OCI-LY7 (cell line): Measurements from ENCODE around the gene ADISSP.

Source experiments
- EZH2phosphoT487 ChIP-seq: fragments of 200-600 bp; sonication (generic); IDR thresholded peaks from 2 replicates; pipeline ENCODE4 v1.6.1; 2018; ENCODE audit warnings: low read depth, borderline replicate concordance, mild to moderate bottlenecking, mixed run types, antibody characterized with exemption, low read length, moderate library complexity, mixed read lengths
- TF ChIP-seq, protein P1 (sequence below): fragments of 200-600 bp; sonication (generic); conservative IDR thresholded peaks from 2 replicates; pipeline ENCODE4 v1.5.1; 2014; ENCODE audit warnings: mild to moderate bottlenecking, antibody characterized with exemption, low read length, moderate library complexity, mixed read lengths

- TF ChIP-seq, protein P1, sequence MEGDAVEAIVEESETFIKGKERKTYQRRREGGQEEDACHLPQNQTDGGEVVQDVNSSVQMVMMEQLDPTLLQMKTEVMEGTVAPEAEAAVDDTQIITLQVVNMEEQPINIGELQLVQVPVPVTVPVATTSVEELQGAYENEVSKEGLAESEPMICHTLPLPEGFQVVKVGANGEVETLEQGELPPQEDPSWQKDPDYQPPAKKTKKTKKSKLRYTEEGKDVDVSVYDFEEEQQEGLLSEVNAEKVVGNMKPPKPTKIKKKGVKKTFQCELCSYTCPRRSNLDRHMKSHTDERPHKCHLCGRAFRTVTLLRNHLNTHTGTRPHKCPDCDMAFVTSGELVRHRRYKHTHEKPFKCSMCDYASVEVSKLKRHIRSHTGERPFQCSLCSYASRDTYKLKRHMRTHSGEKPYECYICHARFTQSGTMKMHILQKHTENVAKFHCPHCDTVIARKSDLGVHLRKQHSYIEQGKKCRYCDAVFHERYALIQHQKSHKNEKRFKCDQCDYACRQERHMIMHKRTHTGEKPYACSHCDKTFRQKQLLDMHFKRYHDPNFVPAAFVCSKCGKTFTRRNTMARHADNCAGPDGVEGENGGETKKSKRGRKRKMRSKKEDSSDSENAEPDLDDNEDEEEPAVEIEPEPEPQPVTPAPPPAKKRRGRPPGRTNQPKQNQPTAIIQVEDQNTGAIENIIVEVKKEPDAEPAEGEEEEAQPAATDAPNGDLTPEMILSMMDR, result no peak
- TF ChIP-seq EZH2phosphoT487, result no peak
Observed at GRCh38 chr20:3800878-3801260, 33.3 kb upstream of the ADISSP start.
